GM12872 (cell line): ENCODE data around the gene CDHR1.

Experiments used
- TF ChIP-seq, protein P1 (sequence below): IDR thresholded peaks from 3 replicates; pipeline ENCODE4 v1.5.1; 2011; ENCODE audit warnings: low read depth, mild to moderate bottlenecking, low read length, moderate library complexity; ENCODE audit not compliant: insufficient read depth

CDHR1 gene

DNA sequence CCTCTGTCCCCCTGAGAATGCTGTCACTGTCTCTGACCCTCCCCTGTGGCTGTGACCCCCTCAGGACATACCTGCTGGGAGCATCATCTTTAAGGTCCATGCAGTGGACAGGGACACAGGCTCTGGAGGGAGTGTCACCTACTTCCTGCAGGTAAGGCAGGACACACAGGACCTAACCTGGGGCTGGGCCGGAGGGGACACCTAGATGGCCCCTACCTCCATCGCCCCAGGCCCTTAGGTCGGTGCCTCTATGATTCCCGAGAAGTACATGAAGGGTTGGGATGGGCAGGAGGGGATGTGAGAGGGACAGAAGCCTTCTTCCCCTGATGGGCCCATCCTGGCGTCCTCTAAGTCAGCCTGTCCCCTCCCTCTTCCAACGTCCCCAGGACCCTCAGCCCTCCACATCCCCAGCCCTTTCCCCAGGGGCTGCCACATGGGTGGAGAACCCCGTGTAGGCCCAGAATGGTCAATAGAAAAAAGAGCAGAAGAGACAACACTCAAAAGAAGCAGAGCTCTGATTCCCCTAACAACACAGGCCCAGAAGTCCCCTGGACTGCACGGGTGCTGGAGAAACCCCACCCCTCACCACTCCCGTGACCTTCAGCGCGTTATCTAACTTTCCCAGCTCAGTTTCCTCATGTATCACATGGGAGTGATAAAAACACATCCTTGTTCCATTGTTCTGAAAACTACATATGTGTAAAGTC is 6.4 kb downstream of the CDHR1 start:
- TF ChIP-seq, protein P1, sequence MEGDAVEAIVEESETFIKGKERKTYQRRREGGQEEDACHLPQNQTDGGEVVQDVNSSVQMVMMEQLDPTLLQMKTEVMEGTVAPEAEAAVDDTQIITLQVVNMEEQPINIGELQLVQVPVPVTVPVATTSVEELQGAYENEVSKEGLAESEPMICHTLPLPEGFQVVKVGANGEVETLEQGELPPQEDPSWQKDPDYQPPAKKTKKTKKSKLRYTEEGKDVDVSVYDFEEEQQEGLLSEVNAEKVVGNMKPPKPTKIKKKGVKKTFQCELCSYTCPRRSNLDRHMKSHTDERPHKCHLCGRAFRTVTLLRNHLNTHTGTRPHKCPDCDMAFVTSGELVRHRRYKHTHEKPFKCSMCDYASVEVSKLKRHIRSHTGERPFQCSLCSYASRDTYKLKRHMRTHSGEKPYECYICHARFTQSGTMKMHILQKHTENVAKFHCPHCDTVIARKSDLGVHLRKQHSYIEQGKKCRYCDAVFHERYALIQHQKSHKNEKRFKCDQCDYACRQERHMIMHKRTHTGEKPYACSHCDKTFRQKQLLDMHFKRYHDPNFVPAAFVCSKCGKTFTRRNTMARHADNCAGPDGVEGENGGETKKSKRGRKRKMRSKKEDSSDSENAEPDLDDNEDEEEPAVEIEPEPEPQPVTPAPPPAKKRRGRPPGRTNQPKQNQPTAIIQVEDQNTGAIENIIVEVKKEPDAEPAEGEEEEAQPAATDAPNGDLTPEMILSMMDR = no peak

DNA sequence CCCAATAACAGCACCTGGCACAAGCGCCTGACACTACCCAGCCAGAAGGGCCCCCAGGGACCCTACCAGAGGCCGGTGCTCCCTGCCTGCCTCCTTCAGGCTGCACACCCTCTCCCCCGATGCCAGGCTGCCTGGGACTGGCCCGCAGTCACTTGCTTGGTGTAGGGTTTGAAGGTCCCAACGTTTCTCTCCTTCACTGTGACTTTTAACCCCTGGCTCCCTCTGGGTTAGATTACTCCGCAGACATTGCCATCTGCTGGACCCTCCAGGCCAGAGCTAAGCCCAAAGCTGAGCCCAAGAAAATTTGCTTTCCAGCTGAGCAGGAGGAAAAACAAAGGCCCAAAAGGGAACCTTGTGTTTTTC is 6.9 kb downstream of the CDHR1 start:
- TF ChIP-seq, protein P1 = peak; percentile 30; the same call in 1 of the 3 replicates

DNA sequence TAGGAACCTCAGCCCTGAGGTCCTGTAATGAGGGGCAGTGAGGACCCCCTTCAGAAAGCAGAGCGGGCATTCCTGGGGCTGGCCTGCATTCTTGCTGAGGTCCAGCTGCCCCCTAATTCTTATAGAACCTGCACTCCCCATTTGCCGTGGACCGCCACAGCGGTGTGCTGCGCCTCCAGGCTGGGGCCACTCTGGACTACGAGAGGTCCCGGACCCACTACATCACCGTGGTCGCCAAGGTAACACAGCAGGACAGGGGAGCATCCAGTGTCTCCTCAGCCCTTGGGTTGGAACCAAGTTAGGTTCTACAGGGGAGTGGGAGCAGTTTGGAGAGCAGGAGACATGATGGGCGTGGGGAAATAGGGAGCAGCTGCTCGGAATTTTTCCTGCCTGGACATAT is 7.3 kb downstream of the CDHR1 start:
- TF ChIP-seq, protein P1 = no peak

DNA sequence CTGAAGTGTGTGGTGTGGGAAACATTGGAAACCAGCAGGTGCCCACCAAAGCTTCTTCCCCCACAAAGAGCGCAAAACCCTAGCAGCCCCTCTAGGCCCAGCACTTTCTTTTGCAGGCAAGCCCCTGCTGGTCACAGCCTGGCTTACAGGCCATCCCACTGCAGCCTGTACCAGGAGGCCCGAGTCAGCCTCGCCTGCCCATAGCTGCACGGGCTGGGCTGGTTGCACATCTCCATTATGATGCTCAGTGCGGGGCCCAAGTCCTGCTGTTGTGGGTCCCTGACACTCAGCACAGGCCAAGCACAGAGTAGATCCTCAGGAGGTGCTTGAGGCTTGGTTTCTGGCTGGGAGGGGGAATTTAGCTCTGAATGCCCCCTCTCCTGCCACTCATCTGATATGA is 8.0 kb downstream of the CDHR1 start:
- TF ChIP-seq, protein P1 = peak; percentile 14; the same call in 1 of the 3 replicates

DNA sequence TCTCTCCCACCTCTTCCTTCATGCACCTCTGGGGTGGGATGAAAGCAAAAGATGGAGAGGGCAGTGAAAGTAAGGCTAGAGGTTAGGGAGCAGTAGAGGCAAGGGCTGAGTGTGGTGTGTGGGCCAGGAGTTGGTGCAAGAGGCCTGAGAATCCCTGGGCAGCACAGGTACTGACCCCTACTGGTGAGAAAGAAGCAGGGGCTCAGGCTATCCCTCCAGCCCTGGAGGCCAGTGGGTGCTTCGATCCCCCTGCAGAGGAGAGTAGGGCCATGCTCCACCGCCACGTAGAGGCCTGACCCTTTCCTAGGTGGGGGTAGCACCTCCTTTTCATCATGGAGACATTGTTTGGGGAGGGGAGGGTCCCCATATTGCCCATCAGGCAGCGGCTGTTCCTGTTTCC is 9.8 kb downstream of the CDHR1 start:
- TF ChIP-seq, protein P1 = peak; percentile 90

DNA sequence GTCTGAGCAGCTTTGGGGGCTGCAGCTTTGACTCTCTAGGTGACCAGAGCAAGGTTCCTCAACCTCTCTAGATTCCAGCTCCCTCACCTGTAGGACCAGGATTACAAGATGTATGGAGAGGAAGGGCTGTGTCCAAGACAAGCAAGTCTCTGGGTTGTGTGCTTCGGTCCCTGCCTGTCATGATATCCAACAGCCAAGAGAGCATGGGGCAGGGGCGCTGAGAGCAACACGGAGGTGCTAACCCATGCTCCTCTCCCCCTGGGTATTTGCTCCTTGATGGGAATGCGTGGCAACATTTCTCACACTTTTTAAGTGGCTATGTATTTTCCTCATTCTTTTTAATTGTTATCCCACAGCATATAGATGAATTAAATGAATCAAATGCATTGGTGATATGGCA is 10.3 kb downstream of the CDHR1 start:
- TF ChIP-seq, protein P1 = no peak

DNA sequence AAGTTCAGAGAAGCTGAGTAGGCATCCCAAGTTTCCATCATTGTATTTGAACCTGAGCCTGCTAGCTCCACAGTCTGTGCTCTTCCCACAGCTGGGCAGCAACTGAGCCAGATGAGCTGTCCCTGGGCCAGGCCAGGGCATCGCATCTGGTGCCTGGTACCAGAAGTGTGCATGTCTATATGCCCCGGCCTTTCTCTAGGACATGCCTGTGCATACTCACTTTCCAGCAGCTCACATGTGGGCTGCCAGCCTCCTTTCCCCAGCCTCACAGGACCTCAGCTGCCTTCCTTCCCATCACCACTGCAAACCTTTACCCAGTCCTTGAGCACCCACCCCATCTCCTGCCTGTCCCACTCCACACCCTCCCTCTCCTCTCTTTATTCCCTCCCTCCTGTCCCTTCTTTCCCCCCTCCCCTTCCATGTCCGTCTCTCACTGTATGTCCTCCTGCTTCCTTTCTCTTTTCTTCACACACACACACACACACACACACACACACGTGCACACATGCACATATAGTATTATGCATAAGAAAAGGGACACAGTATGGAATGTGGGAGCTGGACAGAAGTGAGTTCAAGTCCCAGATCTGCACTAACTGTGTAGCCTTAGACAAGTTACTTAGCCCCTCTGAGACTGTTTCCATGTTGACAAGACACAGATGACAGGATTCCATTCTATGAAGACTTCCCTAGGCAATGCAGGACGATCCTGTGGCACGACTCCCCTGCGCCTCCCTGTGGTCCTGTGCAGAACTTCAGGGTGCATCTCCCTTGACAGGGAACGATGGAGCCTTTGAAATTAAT is 10.9 kb downstream of the CDHR1 start:
- TF ChIP-seq, protein P1 = peak; percentile 98
